C4-2B (cell line): ENCODE data around the gene DHRS7B.

ENCODE experiments used
- CTCF ChIP-seq: fragments of 450-650 bp; conservative IDR thresholded peaks from 2 replicates; pipeline ENCODE4 v1.5.1; 2017; ENCODE audit warnings: mild to moderate bottlenecking
- ZFX ChIP-seq: fragments of 450-650 bp; IDR thresholded peaks from 2 replicates; pipeline ENCODE4 v1.6.1; 2017

GRCh38 chr17:21196126-21196525, 69.4 kb downstream of the DHRS7B start:
- TF ChIP-seq CTCF (no peak), ZFX (no peak)
